SH-SY5Y (cell line): ENCODE data around the gene NTM.

Experiments
- GATA2 ChIP-seq: IDR thresholded peaks from 2 replicates; pipeline ENCODE4 v1.6.1; 2011; ENCODE audit warnings: mild to moderate bottlenecking, low read depth, low read length
- GATA3 ChIP-seq: IDR thresholded peaks from 2 replicates; pipeline ENCODE4 v1.6.1; 2011; ENCODE audit warnings: low read depth, mild to moderate bottlenecking, low read length, moderate library complexity

- TF ChIP-seq GATA2 (no peak), GATA3 (no peak)
These were observed 666.5 kb downstream of the NTM start for GRCh38 chr11:132036746-132037466.
